ENCODE data around the gene MT1A. TPM values are rescaled to one million over a fixed set of nuclear protein-coding genes. Genes with fewer than 3 reads are reported as not detected.

Gene MT1A
- total and polyA plus RNA-seq, 9 donors, result 1.3 to 61.0 (median 7.4) TPM; not detected in 1

- Histone ChIP-seq H3K9me3 (no peaks in the 10 kb centered on the region), H3K27me3 (no peaks in the 10 kb centered on the region), H3K27ac (no peak overlapping the region), H3K36me3 (no peaks in the 10 kb centered on the region), H3K4me1 (ENCODE audit: insufficient read depth) (no peaks in the 10 kb centered on the region), H3K4me3 (no peak overlapping the region)
- DNase-seq, result no peak
- TF ChIP-seq EP300 (IDR thresholded peaks at IDR 0.05) (no peak), CTCF (IDR thresholded peaks at IDR 0.05) (no peak), POLR2A (IDR thresholded peaks at IDR 0.05) (no peak)
- intact Hi-C loops (cut with DNase I), result no loop called here
- WGBS, 3 donors, result 84 to 93% (median 84%) methylated on average over 3 of the region's 3 CpGs
These were observed 11.4 kb downstream of the MT1A start for GRCh38 chr16:56649820-56650219.

GRCh38 chr16:56651586-56651985, 13.1 kb downstream of the MT1A start, which contains the start of gene MT1B:
MT1B (plus strand) TSS chr16:56651886; CDS start chr16:56651954, 68 bp downstream.
- no peaks in the 10 kb centered on the region for H3K4me1 ChIP-seq (ENCODE audit: insufficient read depth)
- WGBS, 3 donors, result 57 to 62% (median 61%) methylated on average over 7 of the region's 7 CpGs
- TF ChIP-seq CTCF (IDR thresholded peaks at IDR 0.05), result no peak
- TF ChIP-seq EP300 (IDR thresholded peaks at IDR 0.05), result no peak
- TF ChIP-seq POLR2A (IDR thresholded peaks at IDR 0.05), result no peak
- intact Hi-C loops (cut with DNase I), result no loop called here
- no peaks in the 10 kb centered on the region for H3K9me3 ChIP-seq
- no peaks in the 10 kb centered on the region for H3K27me3 ChIP-seq
- no peak within 1 kb of the TSS for H3K4me3 ChIP-seq
- DNase-seq, result no peak
- no peak within 1 kb of the TSS for H3K27ac ChIP-seq
- no peaks in the 10 kb centered on the region for H3K36me3 ChIP-seq

- intact Hi-C loops (cut with DNase I), result no loop called here
- H3K4me1 ChIP-seq (ENCODE audit: insufficient read depth), result no peaks in the 10 kb centered on the region
- H3K27me3 ChIP-seq, result no peaks in the 10 kb centered on the region
- 45 to 58% (median 47%) methylated on average over 1 of the region's 1 CpG for WGBS, 3 donors
- H3K36me3 ChIP-seq, result no peaks in the 10 kb centered on the region
- H3K4me3 ChIP-seq, result no peak overlapping the region
- DNase-seq, result no peak
- TF ChIP-seq EP300 (IDR thresholded peaks at IDR 0.05), result no peak
- no peak for TF ChIP-seq CTCF (IDR thresholded peaks at IDR 0.05)
- TF ChIP-seq POLR2A (IDR thresholded peaks at IDR 0.05), result no peak
- no peaks in the 10 kb centered on the region for H3K9me3 ChIP-seq
- H3K27ac ChIP-seq, result no peak overlapping the region
These were observed 14.1 kb downstream of the MT1A start for GRCh38 chr16:56652600-56652999.

- Histone ChIP-seq H3K27me3 (no peaks in the 10 kb centered on the region), H3K27ac (no peak overlapping the region), H3K4me3 (no peak overlapping the region), H3K36me3 (no peaks in the 10 kb centered on the region), H3K9me3 (no peaks in the 10 kb centered on the region), H3K4me1 (ENCODE audit: insufficient read depth) (no peaks in the 10 kb centered on the region)
- intact Hi-C loops (cut with DNase I), result no loop called here
- no peak for TF ChIP-seq CTCF (IDR thresholded peaks at IDR 0.05)
- TF ChIP-seq POLR2A (IDR thresholded peaks at IDR 0.05), result no peak
- no peak for TF ChIP-seq EP300 (IDR thresholded peaks at IDR 0.05)
- no peak for DNase-seq
- WGBS, 3 donors, result 71 to 81% (median 77%) methylated on average over 7 of the region's 7 CpGs
These were observed 14.8 kb downstream of the MT1A start for GRCh38 chr16:56653218-56653617.

All from ovary (tissue), 9 donors.